Parathyroid adenoma (tissue), 2 donors: ENCODE data around the gene RBM23.

Experiments
- H2AFZ ChIP-seq: fragments of 300-600 bp; sonication (generic); one replicate; pipeline ENCODE4 v1.7.0; 2017; ENCODE audit warnings: antibody characterized with exemption, mild to moderate bottlenecking
- H3K27ac ChIP-seq: fragments of 300-600 bp; sonication (generic); one replicate; pipeline ENCODE4 v1.7.0; 2017
- H3K27me3 ChIP-seq: fragments of 300-600 bp; sonication (generic); one replicate; pipeline ENCODE4 v1.7.0; 2017; ENCODE audit warnings: low read length; ENCODE audit not compliant: control insufficient read depth, insufficient read depth
- H3K36me3 ChIP-seq: fragments of 300-600 bp; sonication (generic); one replicate; pipeline ENCODE4 v1.7.0; 2017; ENCODE audit warnings: low read length; ENCODE audit not compliant: control insufficient read depth, insufficient read depth
- H3K4me1 ChIP-seq: fragments of 300-600 bp; sonication (generic); one replicate; pipeline ENCODE4 v1.7.0; 2017; ENCODE audit warnings: control low read depth
- H3K4me2 ChIP-seq: fragments of 300-600 bp; sonication (generic); one replicate; pipeline ENCODE4 v1.7.0; 2017; ENCODE audit warnings: low read length
- H3K4me3 ChIP-seq: fragments of 300-600 bp; sonication (generic); one replicate; pipeline ENCODE4 v1.7.0; 2017; ENCODE audit warnings: low read depth, low read length
- H3K79me2 ChIP-seq: fragments of 300-600 bp; sonication (generic); one replicate; pipeline ENCODE4 v1.7.0; 2017; ENCODE audit warnings: control low read depth
- H3K9ac ChIP-seq: fragments of 300-600 bp; sonication (generic); one replicate; pipeline ENCODE4 v1.7.0; 2017; ENCODE audit warnings: mild to moderate bottlenecking
- H3K9me3 ChIP-seq: fragments of 300-600 bp; sonication (generic); one replicate; pipeline ENCODE4 v1.7.0; 2017; ENCODE audit warnings: low read length; ENCODE audit not compliant: control insufficient read depth
- CTCF ChIP-seq: fragments of 300-600 bp; sonication (generic); IDR thresholded peaks from one replicate; pipeline ENCODE4 v1.7.0; 2017; ENCODE audit warnings: antibody characterized with exemption, mild to moderate bottlenecking
- donor health status: primary hyperparathyroidism.

The RBM23 gene

DNA sequence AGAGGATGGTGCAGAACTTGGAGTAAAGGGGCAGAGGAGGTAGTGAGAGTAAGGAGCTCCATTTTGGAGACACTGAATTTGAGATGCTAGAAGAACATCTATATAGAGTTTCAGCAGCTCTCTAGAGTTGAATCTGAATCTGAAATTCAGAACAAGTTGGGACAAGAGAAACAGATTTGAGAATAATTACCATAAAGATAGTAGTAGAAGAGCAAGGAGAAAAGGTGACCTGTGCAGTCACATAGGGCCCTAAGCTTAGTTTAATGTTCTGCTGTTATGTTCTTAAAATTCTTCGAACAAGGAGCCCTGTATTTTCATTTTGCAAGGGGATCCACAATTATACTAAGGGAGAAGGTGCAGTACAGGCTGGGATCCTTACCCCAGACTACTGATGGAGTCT is 28.5 kb downstream of the RBM23 start:
- H2AFZ ChIP-seq = no peak overlapping the region
- H3K4me2 ChIP-seq = no peak overlapping the region
- peaks cover 10% of the 10 kb centered on the region for H3K79me2 ChIP-seq
- no peaks in the 10 kb centered on the region for H3K27me3 ChIP-seq
- H3K4me1 ChIP-seq = peaks cover 11% of the 10 kb centered on the region
- H3K9me3 ChIP-seq = no peaks in the 10 kb centered on the region
- H3K36me3 ChIP-seq = no peaks in the 10 kb centered on the region
- no peak overlapping the region for H3K27ac ChIP-seq
- no peak overlapping the region for H3K4me3 ChIP-seq
- no peak for TF ChIP-seq CTCF
- H3K9ac ChIP-seq = no peak overlapping the region

DNA sequence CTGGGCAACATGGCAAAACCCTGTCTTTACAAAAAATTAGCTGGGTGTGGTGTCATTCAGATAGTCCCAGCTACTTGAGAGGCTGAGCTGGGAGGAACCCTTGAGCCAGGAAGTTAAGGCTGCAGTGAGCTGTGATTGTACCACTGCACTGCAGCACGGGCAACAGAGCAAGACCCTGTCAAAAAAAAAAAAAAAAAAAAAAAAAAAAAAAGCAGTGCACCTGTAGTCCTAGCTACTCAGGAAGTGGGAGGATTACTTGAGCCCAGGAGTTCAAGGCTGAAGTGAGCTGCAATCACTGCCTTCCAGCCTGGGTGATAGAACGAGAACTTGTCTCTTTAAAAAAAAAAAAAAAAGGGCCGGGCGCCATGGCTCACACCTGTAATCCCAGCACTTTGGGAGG is 30.3 kb downstream of the RBM23 start:
- H2AFZ ChIP-seq = no peak overlapping the region
- TF ChIP-seq CTCF = no peak
- H3K36me3 ChIP-seq = no peaks in the 10 kb centered on the region
- peak overlapping the region; percentile 95 for H3K4me2 ChIP-seq
- H3K9me3 ChIP-seq = no peaks in the 10 kb centered on the region
- no peak overlapping the region for H3K4me3 ChIP-seq
- no peak overlapping the region for H3K9ac ChIP-seq
- H3K27ac ChIP-seq = no peak overlapping the region
- H3K4me1 ChIP-seq = peaks cover 17% of the 10 kb centered on the region
- H3K27me3 ChIP-seq = no peaks in the 10 kb centered on the region
- H3K79me2 ChIP-seq = peaks cover 13% of the 10 kb centered on the region

DNA sequence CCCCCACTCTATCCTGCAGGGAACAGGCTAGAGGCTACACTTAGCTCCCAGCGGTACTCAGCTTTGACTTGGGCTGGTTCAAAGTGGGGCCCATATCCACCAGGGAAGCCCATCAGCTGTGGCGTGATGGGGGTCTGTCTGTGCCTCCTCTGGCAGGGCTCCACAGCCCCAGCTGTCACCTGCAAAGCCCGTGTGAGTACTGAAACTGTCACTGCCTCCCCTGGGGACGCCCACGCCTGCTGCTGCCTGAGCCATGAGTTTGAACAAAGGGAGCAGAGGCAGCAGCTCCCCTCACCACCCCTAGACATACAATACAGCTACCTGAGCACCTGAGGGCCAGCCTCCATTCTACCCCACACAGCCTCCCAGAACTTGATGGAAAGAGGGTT is 31.0 kb downstream of the RBM23 start:
- no peaks in the 10 kb centered on the region for H3K36me3 ChIP-seq
- H3K27ac ChIP-seq = peak overlapping the region; percentile 97
- peaks cover 13% of the 10 kb centered on the region for H3K79me2 ChIP-seq
- H3K4me1 ChIP-seq = peaks cover 22% of the 10 kb centered on the region
- peak overlapping the region; percentile 25 for H3K9ac ChIP-seq
- no peak for TF ChIP-seq CTCF
- no peaks in the 10 kb centered on the region for H3K27me3 ChIP-seq
- H3K4me2 ChIP-seq = peak overlapping the region; percentile 95
- H3K9me3 ChIP-seq = no peaks in the 10 kb centered on the region
- H2AFZ ChIP-seq = peak overlapping the region; percentile 74
- H3K4me3 ChIP-seq = peak overlapping the region; percentile 95

- Histone ChIP-seq H3K4me3 (peak overlapping the region; percentile 95), H2AFZ (peak overlapping the region; percentile 97), H3K9me3 (no peaks in the 10 kb centered on the region), H3K9ac (peak overlapping the region; percentile 96), H3K36me3 (no peaks in the 10 kb centered on the region), H3K4me1 (peaks cover 27% of the 10 kb centered on the region), H3K27me3 (no peaks in the 10 kb centered on the region), H3K79me2 (peaks cover 13% of the 10 kb centered on the region), H3K27ac (peak overlapping the region; percentile 97), H3K4me2 (peak overlapping the region; percentile 95)
- TF ChIP-seq CTCF = no peak
These were observed 31.5 kb downstream of the RBM23 start for GRCh38 chr14:22887260-22887989.
